Measurements from ENCODE around the gene GDF9. TPM values are rescaled to one million over a fixed set of nuclear protein-coding genes. Genes with fewer than 3 reads are reported as not detected.

The GDF9 gene
- total RNA-seq, 1 experiment from 2014 or later, result 0.24 TPM

- H4K8ac ChIP-seq (replicated peaks; ENCODE audit: insufficient read length, low read depth, low read length), result no peak overlapping the region
- H2BK20ac ChIP-seq (ENCODE audit: low read depth, low read length, poor library complexity, severe bottlenecking), result no peak overlapping the region
- H3K79me2 ChIP-seq (ENCODE audit: insufficient read depth, low read length), result no peaks in the 10 kb centered on the region
- H3K36me3 Mint-ChIP-seq (ENCODE audit: insufficient read depth in 1 of 3, low read depth in 3 of 3), result peaks cover 0 to 3% (median 3%) of the 10 kb centered on the region in 3 experiments; a peak in 4 of 7 replicates
- no peak overlapping the region for H2BK5ac ChIP-seq (ENCODE audit: insufficient read length, low read length)
- no peaks in the 10 kb centered on the region; a peak in 1 of 5 replicates for H3K9me3 Mint-ChIP-seq
- peak overlapping the region; percentile 39 for H3K4me2 ChIP-seq (ENCODE audit: insufficient read depth, insufficient read length, low read length)
- H2BK15ac ChIP-seq (ENCODE audit: low read depth, low read length), result no peak overlapping the region
- H3K4me3 Mint-ChIP-seq, result peak overlapping the region; percentile 76 to 85
- peak overlapping the region; percentile 38 for H3K14ac ChIP-seq (ENCODE audit: insufficient read depth, low read length)
- H3K4me1 ChIP-seq (ENCODE audit: insufficient read depth, low read length), result peaks cover 2% of the 10 kb centered on the region
- no peak overlapping the region for H2BK12ac ChIP-seq (ENCODE audit: insufficient read length, low read depth, low read length)
- H3K9me3 ChIP-seq (ENCODE audit: control insufficient read depth, low read depth, low read length), result no peaks in the 10 kb centered on the region
- H3K79me1 ChIP-seq (ENCODE audit: insufficient read depth, low read depth, low read length, poor library complexity, severe bottlenecking), result no peaks in the 10 kb centered on the region
- H3K27ac Mint-ChIP-seq, result 0 out of 7 replicates have a peak overlapping the region, but pooled peaks of 1 of the 3 experiments have one; percentile 53
- H2AK5ac ChIP-seq (ENCODE audit: insufficient read length, low read length), result no peak overlapping the region
- no peak overlapping the region for H3K4ac ChIP-seq (ENCODE audit: low read depth, low read length)
- H2BK120ac ChIP-seq (ENCODE audit: low read depth, low read length, poor library complexity, severe bottlenecking), result no peak overlapping the region
- H3K27ac ChIP-seq (ENCODE audit: insufficient read length, low read depth, low read length), result no peak overlapping the region
- H4K5ac ChIP-seq (ENCODE audit: insufficient read length, low read depth, low read length), result no peak overlapping the region
- TF ChIP-seq, protein P1, sequence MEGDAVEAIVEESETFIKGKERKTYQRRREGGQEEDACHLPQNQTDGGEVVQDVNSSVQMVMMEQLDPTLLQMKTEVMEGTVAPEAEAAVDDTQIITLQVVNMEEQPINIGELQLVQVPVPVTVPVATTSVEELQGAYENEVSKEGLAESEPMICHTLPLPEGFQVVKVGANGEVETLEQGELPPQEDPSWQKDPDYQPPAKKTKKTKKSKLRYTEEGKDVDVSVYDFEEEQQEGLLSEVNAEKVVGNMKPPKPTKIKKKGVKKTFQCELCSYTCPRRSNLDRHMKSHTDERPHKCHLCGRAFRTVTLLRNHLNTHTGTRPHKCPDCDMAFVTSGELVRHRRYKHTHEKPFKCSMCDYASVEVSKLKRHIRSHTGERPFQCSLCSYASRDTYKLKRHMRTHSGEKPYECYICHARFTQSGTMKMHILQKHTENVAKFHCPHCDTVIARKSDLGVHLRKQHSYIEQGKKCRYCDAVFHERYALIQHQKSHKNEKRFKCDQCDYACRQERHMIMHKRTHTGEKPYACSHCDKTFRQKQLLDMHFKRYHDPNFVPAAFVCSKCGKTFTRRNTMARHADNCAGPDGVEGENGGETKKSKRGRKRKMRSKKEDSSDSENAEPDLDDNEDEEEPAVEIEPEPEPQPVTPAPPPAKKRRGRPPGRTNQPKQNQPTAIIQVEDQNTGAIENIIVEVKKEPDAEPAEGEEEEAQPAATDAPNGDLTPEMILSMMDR (conservative IDR thresholded peaks at IDR 0.05), result peak; percentile 81
- no peak overlapping the region for H3T11ph ChIP-seq (ENCODE audit: low read length)
- peaks cover 21% of the 10 kb centered on the region for H3K23me2 ChIP-seq (ENCODE audit: insufficient read length, low read depth, low read length, poor library complexity, severe bottlenecking)
- H3K27me3 ChIP-seq (ENCODE audit: insufficient read depth, low read length), result peaks cover 21% of the 10 kb centered on the region; the same call in 1 of the 2 replicates
- peak overlapping the region; percentile 13 for H3K9ac ChIP-seq (ENCODE audit: extremely low read depth, insufficient read length, low read length)
- peaks cover 9 to 17% of the 10 kb centered on the region in 2 experiments for H3K4me1 Mint-ChIP-seq
- no peak overlapping the region for H3K18ac ChIP-seq (ENCODE audit: insufficient read length, low read depth, low read length)
- no peaks in the 10 kb centered on the region for H4K20me1 ChIP-seq (ENCODE audit: control insufficient read depth, insufficient read depth, insufficient read length)
- no CpG with 5 or more reads among the region's 75 CpGs for WGBS (ENCODE audit: extremely low coverage, insufficient read length, low lambda C conversion rate)
- peak; percentile 72 for DNase-seq
- no peak overlapping the region for H4K91ac ChIP-seq (ENCODE audit: insufficient read length, low read depth, low read length)
- H3K56ac ChIP-seq (ENCODE audit: insufficient read length, low read depth, low read length), result no peak overlapping the region
- H2AFZ ChIP-seq (ENCODE audit: low read length), result no peak overlapping the region
- H3K27me3 Mint-ChIP-seq (ENCODE audit: low read depth), result peaks cover 69% of the 10 kb centered on the region
- no peak overlapping the region for H3K23ac ChIP-seq (ENCODE audit: insufficient read length, low read depth, low read length)
Measured at GRCh38 chr5:132829742-132830435, 36.4 kb downstream of the GDF9 start.
